ENCODE data around the gene CDC42SE2.
"Not testable (repeated sequence)": the region's sequence is repeated elsewhere in the genome, so short reads cannot be mapped to it uniquely, and the experiment has no call there.

- TF ChIP-seq POLR2A, CTCF, POLR2AphosphoS5, EP300 (IDR thresholded peaks at IDR 0.05): not testable (repeated sequence)
Measured at GRCh38 chr5:131312235-131312772, 48.5 kb downstream of the CDC42SE2 start.
